Hematopoietic multipotent progenitor cell (in vitro differentiated cells): ENCODE data around the gene NFKBIA. TPM values are rescaled to one million over a fixed set of nuclear protein-coding genes. Genes with fewer than 3 reads are reported as not detected.

Experiments
- total RNA-seq: library from RNA; depleted of rRNA; stranded (reverse); fragments of >200 nt; gene quantifications from one replicate; pipeline ENCODE4 v1.2.3, GENCODE V29; 2012

Gene NFKBIA
- total RNA-seq, 1 donor = 866 TPM

Other genes with a start within 250 kb of the NFKBIA start
- gene PSMA6, start 112.4 kb downstream of the NFKBIA start, total RNA-seq = 153 TPM
- gene INSM2, start 129.4 kb upstream of the NFKBIA start, total RNA-seq = not detected